Umbilical cord (tissue), 2 donors: ENCODE results near the gene STK4. TPM values are rescaled to one million over a fixed set of nuclear protein-coding genes. Genes with fewer than 3 reads are reported as not detected.

Source experiments
- DNase-seq: peaks from one replicate; pipeline ENCODE4 v3.0.0-alpha.2; 2015; ENCODE audit warnings: low spot score
- total RNA-seq: library from RNA; depleted of rRNA; stranded (reverse); fragments of >200 nt; gene quantifications from one replicate; pipeline ENCODE4 v1.2.3, GENCODE V29; 2014; ENCODE audit warnings: low replicate concordance; ENCODE audit not compliant: insufficient read depth

STK4 gene
- total RNA-seq, 1 donor from 2014 or later: 34.4 TPM

DNA sequence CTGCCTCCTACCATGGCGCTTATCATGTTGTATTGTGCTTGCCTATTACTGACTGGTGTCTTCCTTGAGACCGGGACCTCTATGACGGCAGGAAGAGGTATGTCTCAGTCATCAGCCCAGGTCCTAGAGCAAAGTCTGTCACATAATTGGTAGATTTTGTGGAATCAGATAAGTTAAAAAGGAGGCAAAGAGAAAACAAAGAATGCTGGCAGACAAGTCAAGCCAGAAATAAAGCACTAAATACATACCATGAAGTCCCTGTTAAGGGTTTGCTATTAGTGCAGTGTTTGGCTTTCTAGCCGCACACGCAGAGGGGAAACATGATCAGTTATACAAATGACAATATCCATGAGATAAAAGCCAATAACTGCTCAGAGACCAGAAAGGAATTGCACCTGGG lies 12.1 kb upstream of the STK4 start:
- peak; percentile 51 for DNase-seq

DNA sequence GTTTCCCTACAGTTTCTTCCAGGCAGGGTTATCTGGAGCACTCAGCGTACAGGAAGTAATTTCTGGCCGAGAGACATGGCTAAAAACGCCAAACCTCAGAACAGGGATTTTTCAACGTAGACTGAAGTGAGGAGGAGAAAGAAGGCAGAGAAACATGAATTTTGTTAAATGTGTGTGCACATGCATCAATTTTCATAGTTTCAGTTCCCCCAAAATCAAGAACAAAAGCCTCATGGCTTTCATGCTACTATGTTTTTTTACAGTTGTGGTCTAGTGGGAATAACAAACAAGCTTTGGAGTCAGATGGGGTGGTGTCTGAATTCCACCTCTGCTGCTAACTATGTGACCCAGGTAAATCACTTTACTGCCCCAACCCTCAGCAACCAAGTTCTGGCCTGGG lies 11.0 kb upstream of the STK4 start:
- DNase-seq: no peak

GRCh38 chr20:44956410-44956809 lies 9.9 kb upstream of the STK4 start:
- DNase-seq: peak; percentile 58

GRCh38 chr20:44958276-44958675 lies 8.0 kb upstream of the STK4 start:
- DNase-seq: no peak

GRCh38 chr20:44959082-44959637 lies 7.2 kb upstream of the STK4 start:
- peak; percentile 50 for DNase-seq

- peak; percentile 47 for DNase-seq
These were observed 6.6 kb upstream of the STK4 start for GRCh38 chr20:44959638-44960102.

DNA sequence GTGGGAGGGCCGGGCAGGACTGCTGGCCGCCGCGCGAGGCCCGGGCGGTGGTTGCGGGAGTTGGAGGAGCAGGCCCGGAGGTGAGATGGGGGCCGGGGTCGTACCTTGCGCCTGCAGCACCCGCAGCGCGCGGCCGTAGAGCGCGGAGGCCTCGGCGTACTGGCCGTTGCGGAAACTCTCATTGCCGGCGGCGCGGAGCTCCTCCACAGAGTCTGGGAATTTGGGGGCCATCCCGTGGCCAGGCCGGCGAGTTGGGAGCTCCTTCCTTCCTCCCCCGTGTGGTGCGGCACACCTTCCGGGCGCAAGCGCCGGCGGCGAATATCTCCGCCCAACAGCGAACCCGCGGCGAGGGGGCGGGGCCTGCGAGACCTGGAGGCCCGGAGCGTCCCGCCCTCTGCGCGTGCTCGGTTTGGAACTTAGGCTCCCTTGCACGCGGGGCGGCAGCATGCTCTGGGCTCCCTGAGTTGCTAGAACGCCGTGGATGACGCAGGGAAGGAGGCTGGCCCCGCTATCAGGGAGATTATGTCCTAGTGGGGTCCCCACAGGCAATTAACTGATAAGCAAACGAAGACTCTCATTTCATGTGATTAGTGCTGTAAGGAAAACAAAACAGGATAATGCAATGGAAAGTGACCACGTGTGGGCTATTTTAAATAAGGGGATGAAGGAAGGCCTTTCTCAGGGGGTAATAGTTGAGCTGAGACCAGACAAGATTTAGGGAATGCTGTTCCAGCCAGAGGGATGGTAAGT lies 6.0 kb upstream of the STK4 start, which contains the start of gene TOMM34:
Gene TOMM34, minus strand, starts transcription at position 295 of the 750 bp plus-strand sequence. Its CDS starts 64 bp downstream, at position 231.
- peak; percentile 96 for DNase-seq

- DNase-seq: no peak
These were observed 5.1 kb upstream of the STK4 start for GRCh38 chr20:44961011-44961869.

GRCh38 chr20:44961870-44962267 lies 4.4 kb upstream of the STK4 start:
- no peak for DNase-seq

DNA sequence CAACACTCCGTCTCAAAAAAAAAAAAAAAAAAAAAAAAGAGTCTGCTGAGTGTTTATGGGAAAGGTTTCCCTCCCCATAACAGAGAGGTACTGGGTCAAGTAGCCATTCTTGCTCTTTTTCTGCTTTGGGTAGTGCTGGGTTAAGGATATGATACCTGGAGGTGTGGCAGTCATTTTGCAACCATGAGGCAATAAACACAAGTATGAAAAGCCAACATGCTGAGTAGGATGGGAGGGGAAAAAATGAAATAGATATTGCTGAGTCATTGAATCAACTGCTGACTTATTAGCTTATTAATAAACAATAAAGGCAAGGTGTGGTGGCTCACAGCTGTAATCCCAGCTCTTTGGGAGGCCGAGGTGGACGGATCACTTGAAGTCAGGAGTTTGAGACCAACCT lies 3.8 kb upstream of the STK4 start:
- no peak for DNase-seq

- no peak for DNase-seq
These were observed 2.7 kb upstream of the STK4 start for GRCh38 chr20:44963325-44964215.

DNA sequence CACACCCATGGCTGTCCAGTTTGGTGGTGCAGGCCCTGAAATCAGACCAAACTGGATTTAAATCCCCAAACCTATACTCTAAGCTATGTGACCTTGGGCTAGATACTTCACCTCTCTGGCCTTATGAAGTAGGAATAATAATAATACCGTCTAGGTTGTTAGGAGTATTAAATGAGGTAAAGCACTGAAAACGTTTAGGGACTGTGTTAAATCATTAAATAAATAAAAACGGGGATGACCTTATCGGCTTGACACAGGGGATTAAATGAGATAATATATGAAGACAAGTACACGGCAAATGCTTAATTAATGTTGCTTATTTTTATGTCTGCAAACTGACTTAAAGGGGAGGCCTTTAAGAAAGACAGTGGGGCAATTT lies 672 bp upstream of the STK4 start:
- DNase-seq: no peak

DNA sequence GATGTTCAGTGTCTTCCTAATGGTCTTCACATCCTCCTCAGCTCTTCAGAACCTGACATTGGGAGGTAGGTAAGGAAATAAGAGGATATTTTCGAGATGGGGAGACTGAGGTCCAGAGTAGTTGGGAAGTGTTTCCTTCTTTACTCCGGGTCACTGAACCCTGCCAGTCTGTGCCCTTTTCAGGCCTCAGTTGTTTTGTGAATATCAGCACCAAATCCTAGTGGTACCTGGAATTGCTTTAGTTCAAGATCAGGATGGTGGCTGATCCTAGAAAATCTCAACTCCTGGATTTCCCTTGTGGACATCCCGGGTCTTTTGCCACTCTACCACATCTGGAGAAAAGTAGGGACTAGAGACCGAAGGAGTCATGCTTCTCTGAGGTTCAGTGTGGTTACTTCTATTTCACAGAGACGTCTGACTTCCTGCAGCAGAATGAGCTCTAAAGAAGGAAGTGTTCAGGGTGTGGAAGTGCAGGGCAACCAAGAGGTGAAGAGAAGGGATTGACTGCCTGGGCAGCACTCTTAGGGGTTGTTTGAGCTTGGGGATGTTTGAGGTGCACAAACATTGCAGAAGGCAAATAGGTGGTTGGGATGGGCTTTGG lies 995 bp downstream of the STK4 start:
- DNase-seq: peak; percentile 18

DNA sequence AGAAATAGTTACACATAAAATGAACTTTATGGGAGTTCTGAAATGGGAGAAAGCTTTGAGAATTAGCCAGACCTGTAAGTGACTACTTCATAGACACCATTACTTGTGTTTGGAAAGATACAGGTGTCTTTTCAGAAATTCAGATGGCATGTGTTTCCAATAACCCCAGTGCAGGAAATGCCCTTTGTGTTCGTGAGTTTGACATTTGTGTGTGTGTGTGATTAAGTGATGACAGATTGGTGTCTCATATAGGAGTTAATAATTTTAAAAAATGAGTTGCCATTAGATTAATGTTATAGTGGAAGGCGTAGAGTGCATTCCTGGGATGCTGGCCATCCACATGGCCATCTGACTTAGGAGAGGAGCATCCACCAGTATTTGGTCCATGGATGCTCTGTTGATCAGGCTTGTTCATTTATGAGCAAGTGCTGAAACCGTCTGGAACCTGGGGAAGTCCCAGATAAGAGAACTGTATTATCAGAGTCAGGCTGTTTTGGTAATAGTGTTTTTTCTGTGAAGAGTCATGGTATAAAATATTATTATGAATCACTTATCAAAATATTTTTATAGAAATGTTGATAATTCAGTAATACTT lies 3.1 kb downstream of the STK4 start:
- no peak for DNase-seq

DNA sequence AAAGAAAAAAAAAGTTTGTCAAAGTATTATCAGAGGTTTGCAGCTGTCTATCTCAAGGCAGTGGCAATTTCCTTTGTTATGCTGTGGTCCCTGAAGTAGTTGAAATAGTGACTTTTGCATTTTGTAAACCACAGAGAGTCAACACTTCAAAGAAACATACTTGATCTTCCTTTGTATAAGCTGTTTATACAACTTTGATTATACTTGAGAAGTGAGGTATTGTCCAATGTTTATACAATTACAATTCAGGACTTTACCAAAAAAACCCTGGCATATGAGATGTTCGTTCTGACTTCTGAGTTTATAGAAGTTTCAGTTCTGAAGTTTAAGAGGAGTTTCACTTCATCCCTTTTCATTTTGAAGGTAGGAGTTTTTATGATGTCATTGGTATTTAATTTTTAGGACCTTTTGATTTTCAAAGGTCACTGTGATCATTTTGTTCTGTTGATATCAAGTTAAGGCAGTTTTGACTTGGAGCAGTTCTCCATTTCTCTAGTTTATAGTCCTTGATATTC lies 4.0 kb downstream of the STK4 start:
- DNase-seq: no peak

DNA sequence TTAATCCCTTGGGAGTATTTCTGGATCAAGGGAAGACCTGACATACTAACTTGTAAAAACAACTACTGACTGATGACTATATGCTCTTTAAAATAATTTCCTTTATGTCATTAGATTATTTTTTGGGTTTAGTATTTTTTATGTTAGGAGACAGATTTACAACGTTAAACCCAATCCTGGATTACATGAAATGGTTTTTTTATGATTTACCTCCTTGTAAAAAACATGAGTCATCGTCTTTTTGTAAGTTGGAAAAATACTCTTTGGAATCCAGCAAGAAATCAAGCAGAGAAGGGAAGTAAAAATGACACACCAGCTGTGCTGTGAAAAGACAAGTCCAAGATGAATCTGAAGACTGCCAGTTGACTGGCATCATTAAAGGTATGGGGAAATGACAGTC lies 6.7 kb downstream of the STK4 start:
- DNase-seq: peak; percentile 76

DNA sequence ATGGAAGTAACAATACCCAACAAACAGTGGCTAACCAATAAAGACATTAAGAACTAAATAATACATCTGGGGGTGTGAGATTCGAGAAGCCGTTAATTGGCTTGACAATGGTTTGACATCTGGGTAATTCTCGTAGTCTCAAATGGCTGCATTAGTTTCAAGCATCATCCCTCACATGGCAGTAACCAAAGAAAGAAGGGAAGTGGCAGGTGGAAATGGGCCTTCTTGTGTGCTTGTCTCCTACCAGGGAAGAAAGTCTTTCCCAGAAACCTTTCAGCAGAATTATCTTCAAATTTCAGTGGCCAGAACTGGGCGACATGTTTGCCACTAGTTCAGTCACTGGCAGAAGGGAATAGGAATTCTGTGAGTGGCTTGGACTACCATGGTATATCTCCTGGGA lies 10.4 kb downstream of the STK4 start:
- no peak for DNase-seq

DNA sequence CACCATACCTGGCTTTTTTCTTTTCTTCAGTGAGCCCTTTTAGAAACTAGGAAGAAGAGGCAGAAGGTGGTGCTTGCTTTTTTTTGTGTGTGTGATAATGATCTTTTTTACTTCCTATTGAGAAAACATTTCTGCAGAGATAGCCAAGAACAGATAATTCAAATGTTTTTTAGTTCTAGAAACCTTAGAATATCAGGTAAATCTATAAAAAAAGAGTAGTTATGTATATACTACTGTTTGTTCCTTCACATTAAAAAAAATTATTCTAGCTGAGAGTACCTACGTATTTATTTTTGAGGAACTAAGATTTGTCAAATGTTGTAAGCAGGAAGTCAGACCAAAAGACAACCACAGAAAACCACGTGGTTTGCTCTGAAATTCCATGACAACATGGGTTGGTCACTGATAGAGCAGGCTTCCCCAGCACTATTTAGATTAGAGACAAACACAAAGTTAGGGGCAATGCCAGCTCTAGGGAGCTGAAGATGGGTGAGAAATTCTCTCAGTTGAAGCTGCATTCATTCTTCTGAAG lies 12.8 kb downstream of the STK4 start:
- DNase-seq: peak; percentile 54

DNA sequence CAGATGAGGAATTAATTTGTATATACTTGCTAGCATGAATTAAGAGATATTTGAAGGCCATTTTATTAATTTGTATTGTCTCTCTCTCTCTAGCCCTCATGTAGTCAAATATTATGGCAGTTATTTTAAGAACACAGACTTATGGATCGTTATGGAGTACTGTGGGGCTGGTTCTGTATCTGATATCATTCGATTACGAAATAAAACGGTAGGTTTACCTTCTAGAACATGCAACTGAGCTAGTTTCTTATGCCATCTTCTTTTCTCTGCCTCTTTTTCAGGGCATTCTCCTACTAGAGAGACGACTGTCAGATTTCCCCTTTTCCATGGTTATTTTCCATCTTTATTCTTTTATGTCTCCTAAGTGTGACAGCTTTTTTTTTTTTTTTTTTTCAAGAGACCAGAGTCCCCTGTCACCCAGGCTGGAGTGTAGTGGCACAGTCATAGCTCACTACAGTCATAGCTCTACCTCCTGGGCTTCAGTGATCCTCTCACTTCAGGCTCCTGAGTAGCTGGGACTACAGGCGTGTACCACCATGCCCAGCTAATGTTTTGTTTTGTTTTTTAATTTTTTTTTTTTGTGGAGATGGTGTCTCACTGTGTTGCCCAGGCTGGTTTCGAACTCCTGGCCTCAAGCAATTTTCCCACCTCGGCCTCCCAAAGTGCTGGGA lies 15.6 kb downstream of the STK4 start:
- no peak for DNase-seq
